Stimulated activated CD8-positive, alpha-beta memory T cell treated with anti-CD3 and anti-CD28 coated beads, Interleukin-7, amount 100 ng/mL, for 48 hours (primary cell): ENCODE measurements around the gene UNC93A.
"Not testable (repeated sequence)": the region's sequence is repeated elsewhere in the genome, so short reads cannot be mapped to it uniquely, and the experiment has no call there.

Experiments
- DNase-seq, 2 donors: peaks; one replicate each; pipeline ENCODE4 v3.0.0-alpha.2; 2020; ENCODE audit warnings: low read depth in 1 of 2; ENCODE audit errors: extremely low read depth in 1 of 2

UNC93A gene

GRCh38 chr6:167290786-167291622, at the start of gene UNC93A:
UNC93A (plus strand) TSS chr6:167291315; CDS start chr6:167291490, 175 bp downstream.
- DNase-seq, result no peak

- not testable (repeated sequence) for DNase-seq
These were observed 49.6 kb upstream of the UNC93A start for GRCh38 chr6:167241321-167242134.

- not testable (repeated sequence) for DNase-seq
These were observed 49.0 kb upstream of the UNC93A start for GRCh38 chr6:167242135-167242506.

- not testable (repeated sequence) for DNase-seq
These were observed 48.5 kb upstream of the UNC93A start for GRCh38 chr6:167242511-167243051.

GRCh38 chr6:167244064-167244960, 46.8 kb upstream of the UNC93A start:
- DNase-seq, result no peak

- DNase-seq, result no peak
These were observed 46.1 kb upstream of the UNC93A start for GRCh38 chr6:167244991-167245390.

- DNase-seq, result no peak
These were observed 45.5 kb upstream of the UNC93A start for GRCh38 chr6:167245591-167245990.

GRCh38 chr6:167247814-167248595, 43.1 kb upstream of the UNC93A start:
- no peak for DNase-seq

GRCh38 chr6:167248878-167249455, 42.1 kb upstream of the UNC93A start:
- DNase-seq, result not testable (repeated sequence)

GRCh38 chr6:167252271-167252670, 38.8 kb upstream of the UNC93A start:
- no peak for DNase-seq

- no peak for DNase-seq
These were observed 35.1 kb upstream of the UNC93A start for GRCh38 chr6:167255918-167256553.

- DNase-seq, result no peak
These were observed 32.5 kb upstream of the UNC93A start for GRCh38 chr6:167258646-167259045.

GRCh38 chr6:167266057-167266829, 24.9 kb upstream of the UNC93A start:
- not testable (repeated sequence) for DNase-seq

GRCh38 chr6:167266830-167267555, 24.1 kb upstream of the UNC93A start:
- DNase-seq, result no peak

GRCh38 chr6:167267556-167267898, 23.6 kb upstream of the UNC93A start:
- DNase-seq, result not testable (repeated sequence)

- DNase-seq, result no peak
These were observed 23.2 kb upstream of the UNC93A start for GRCh38 chr6:167267921-167268401.

- no peak for DNase-seq
These were observed 22.3 kb upstream of the UNC93A start for GRCh38 chr6:167268683-167269280.
